Thyroid gland (tissue), 4 donors: ENCODE measurements around the gene BNIP5. TPM values are rescaled to one million over a fixed set of nuclear protein-coding genes. Genes with fewer than 3 reads are reported as not detected.

Experiments
- DNase-seq, 2 donors: peaks; one replicate each; pipeline ENCODE4 v3.0.0-alpha.2; 2019
- H3K27ac ChIP-seq, 3 donors: fragments of 200-600 bp; sonication (generic); 1 replicate in 2 of 3; 2 replicates in 1 of 3; pipeline ENCODE4 v1.5.1; 2016 to 2019; ENCODE audit warnings: mild to moderate bottlenecking in 1 of 3, moderate library complexity in 1 of 3
- H3K27me3 ChIP-seq: fragments of 200-600 bp; sonication (generic); one replicate; pipeline ENCODE4 v1.5.1; 2019
- H3K36me3 ChIP-seq, 2 donors: fragments of 200-600 bp; sonication (generic); one replicate each; pipeline ENCODE4 v1.5.1; 2016 to 2019
- H3K4me1 ChIP-seq, 2 donors: fragments of 200-600 bp; sonication (generic); one replicate each; pipeline ENCODE4 v1.5.1; 2017 to 2019
- H3K4me3 ChIP-seq, 3 donors: fragments of 200-600 bp; sonication (generic); replicated peaks in 1 of 3; 1 replicate in 2 of 3; 2 replicates in 1 of 3; pipeline ENCODE4 v1.5.1; 2016; ENCODE audit warnings: mild to moderate bottlenecking in 1 of 3
- H3K9me3 ChIP-seq: fragments of 200-600 bp; sonication (generic); one replicate; pipeline ENCODE4 v1.5.1; 2017
- CTCF ChIP-seq, 6 experiments: fragments of 200-600 bp in 3 of 6; fragments of 450-650 bp in 3 of 6; sonication (generic) in 3 of 6; IDR thresholded peaks; one replicate each; pipeline ENCODE4 v1.5.1; 2016 to 2019; ENCODE audit warnings: antibody characterized with exemption in 6 of 6, mild to moderate bottlenecking in 2 of 6, inconsistent platforms in 1 of 6, moderate library complexity in 1 of 6
- POLR2A ChIP-seq, 2 donors: fragments of 450-650 bp; IDR thresholded peaks; one replicate each; pipeline ENCODE4 v1.6.1; 2017; ENCODE audit warnings: antibody characterized with exemption in 2 of 2, mild to moderate bottlenecking in 2 of 2, moderate library complexity in 1 of 2
- WGBS, 2 donors: methylation state at CpG; one replicate each; pipeline ENCODE4 v1.1.5; 2017; 5-methylcytosine and 5-hydroxymethylcytosine counted together
- intact Hi-C: fragments of 100-400 bp; cut with DNase I; formaldehyde crosslinking; loops from one replicate; pipeline ENCODE4 v1.15.1; 2023
- total RNA-seq, 4 donors: library from RNA; depleted of rRNA; stranded (reverse); fragments of >200 nt; gene quantifications; one replicate each; pipeline ENCODE4 v1.2.3, GENCODE V29; 2016

BNIP5 gene
- total RNA-seq, 4 donors from 2014 or later, result not detected

GRCh38 chr6:36284359-36284758 lies 52.3 kb downstream of the BNIP5 start:
- 81 to 94% methylated on average over 1 of the region's 1 CpG for WGBS, 2 donors
- Histone ChIP-seq H3K4me3 (no peak overlapping the region), H3K27me3 (peaks cover 7% of the 10 kb centered on the region), H3K4me1 (no peaks in the 10 kb centered on the region), H3K27ac (no peak overlapping the region), H3K9me3 (no peaks in the 10 kb centered on the region), H3K36me3 (no peaks in the 10 kb centered on the region)
- DNase-seq, result no peak
- TF ChIP-seq CTCF (IDR thresholded peaks at IDR 0.05), result no peak
- TF ChIP-seq POLR2A (IDR thresholded peaks at IDR 0.05), result no peak
- intact Hi-C loops, result no loop called here

- no peak overlapping the region for H3K27ac ChIP-seq
- peaks cover 7% of the 10 kb centered on the region for H3K27me3 ChIP-seq
- no peak for DNase-seq
- no peaks in the 10 kb centered on the region for H3K36me3 ChIP-seq
- H3K9me3 ChIP-seq, result no peaks in the 10 kb centered on the region
- H3K4me1 ChIP-seq, result no peaks in the 10 kb centered on the region
- whole genome bisulfite sequencing, 2 donors, result 82 to 88% methylated on average over 1 of the region's 1 CpG
- intact Hi-C loops, result no loop called here
- TF ChIP-seq CTCF (IDR thresholded peaks at IDR 0.05), result no peak
- TF ChIP-seq POLR2A (IDR thresholded peaks at IDR 0.05), result no peak
- no peak overlapping the region for H3K4me3 ChIP-seq
Measured at GRCh38 chr6:36283608-36284007, 53.1 kb downstream of the BNIP5 start.

- Histone ChIP-seq H3K9me3 (no peaks in the 10 kb centered on the region), H3K4me3 (no peak overlapping the region), H3K36me3 (no peaks in the 10 kb centered on the region), H3K27ac (no peak overlapping the region), H3K4me1 (no peaks in the 10 kb centered on the region), H3K27me3 (peaks cover 7% of the 10 kb centered on the region)
- intact Hi-C loops, result no loop called here
- no peak for TF ChIP-seq POLR2A (IDR thresholded peaks at IDR 0.05)
- no peak for TF ChIP-seq CTCF (IDR thresholded peaks at IDR 0.05)
- no peak for DNase-seq
- 87% methylated on average over 4 of the region's 4 CpGs for WGBS, 2 donors
Measured at GRCh38 chr6:36280983-36281382, 55.7 kb downstream of the BNIP5 start.

GRCh38 chr6:36280467-36280866 lies 56.2 kb downstream of the BNIP5 start:
- H3K27ac ChIP-seq, result no peak overlapping the region
- no peak for TF ChIP-seq POLR2A (IDR thresholded peaks at IDR 0.05)
- no peak for TF ChIP-seq CTCF (IDR thresholded peaks at IDR 0.05)
- peaks cover 7% of the 10 kb centered on the region for H3K27me3 ChIP-seq
- no peaks in the 10 kb centered on the region for H3K9me3 ChIP-seq
- DNase-seq, result no peak
- intact Hi-C loops, result no loop called here
- H3K4me3 ChIP-seq, result no peak overlapping the region
- no peaks in the 10 kb centered on the region for H3K4me1 ChIP-seq
- 67 to 86% methylated on average over 3 of the region's 3 CpGs for WGBS, 2 donors
- no peaks in the 10 kb centered on the region for H3K36me3 ChIP-seq

GRCh38 chr6:36277946-36278470 lies 58.7 kb downstream of the BNIP5 start:
- intact Hi-C loops, result no loop called here
- no peaks in the 10 kb centered on the region for H3K27me3 ChIP-seq
- no peak for TF ChIP-seq CTCF (IDR thresholded peaks at IDR 0.05)
- TF ChIP-seq POLR2A (IDR thresholded peaks at IDR 0.05), result no peak
- WGBS, 2 donors, result 87 to 91% methylated on average over 2 of the region's 2 CpGs
- no peaks in the 10 kb centered on the region for H3K9me3 ChIP-seq
- H3K27ac ChIP-seq, result no peak overlapping the region
- no peak for DNase-seq
- H3K4me3 ChIP-seq, result no peak overlapping the region
- no peaks in the 10 kb centered on the region for H3K36me3 ChIP-seq
- no peaks in the 10 kb centered on the region for H3K4me1 ChIP-seq
